HG03565 (cell line): ENCODE measurements around the gene RTCA.
"Not testable (repeated sequence)": the region's sequence is repeated elsewhere in the genome, so short reads cannot be mapped to it uniquely, and the experiment has no call there.

ENCODE experiments used
- ATAC-seq: cut with Tn5 transposase; IDR thresholded peaks from one replicate; pipeline ENCODE4 v1.9.1; 2021; ENCODE audit warnings: mild to moderate bottlenecking, moderate library complexity; ENCODE audit not compliant: unreplicated experiment

Gene RTCA

DNA sequence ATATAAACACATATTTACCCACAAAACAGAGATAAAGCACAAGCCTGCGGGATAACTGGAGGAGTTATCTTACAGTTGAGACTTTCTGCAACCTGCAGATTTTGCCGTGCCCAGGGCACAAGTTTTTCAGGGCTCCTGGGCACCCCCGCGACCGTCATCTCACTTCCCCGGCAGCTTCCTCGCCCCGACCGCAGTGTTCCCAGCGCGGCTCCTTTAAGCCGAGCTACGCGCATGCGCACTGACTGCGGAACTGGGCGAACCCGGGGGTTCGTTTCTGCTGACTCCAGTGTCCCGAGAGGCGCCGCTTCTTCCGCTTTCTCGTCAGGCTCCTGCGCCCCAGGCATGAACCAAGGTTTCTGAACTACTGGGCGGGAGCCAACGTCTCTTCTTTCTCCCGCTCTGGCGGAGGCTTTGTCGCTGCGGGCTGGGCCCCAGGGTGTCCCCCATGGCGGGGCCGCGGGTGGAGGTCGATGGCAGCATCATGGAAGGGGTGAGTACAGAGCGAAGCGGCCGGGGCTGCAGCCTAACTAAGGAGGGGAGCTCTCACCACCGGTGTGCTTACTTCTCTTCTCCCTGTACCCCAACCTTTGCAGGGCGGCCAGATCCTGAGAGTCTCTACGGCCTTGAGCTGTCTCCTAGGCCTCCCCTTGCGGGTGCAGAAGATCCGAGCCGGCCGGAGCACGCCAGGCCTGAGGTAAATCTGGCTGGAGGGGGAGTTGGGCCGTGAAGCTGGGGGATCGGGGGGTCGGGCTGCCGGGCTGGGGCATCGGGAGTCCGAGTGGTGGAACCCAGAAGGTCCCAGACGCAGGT lies at the start of gene RTCA:
TSS of gene RTCA (plus strand) at position 286 of the 810 bp plus-strand sequence. CDS start at position 446, 160 bp downstream.
- ATAC-seq = peak; percentile 98

DNA sequence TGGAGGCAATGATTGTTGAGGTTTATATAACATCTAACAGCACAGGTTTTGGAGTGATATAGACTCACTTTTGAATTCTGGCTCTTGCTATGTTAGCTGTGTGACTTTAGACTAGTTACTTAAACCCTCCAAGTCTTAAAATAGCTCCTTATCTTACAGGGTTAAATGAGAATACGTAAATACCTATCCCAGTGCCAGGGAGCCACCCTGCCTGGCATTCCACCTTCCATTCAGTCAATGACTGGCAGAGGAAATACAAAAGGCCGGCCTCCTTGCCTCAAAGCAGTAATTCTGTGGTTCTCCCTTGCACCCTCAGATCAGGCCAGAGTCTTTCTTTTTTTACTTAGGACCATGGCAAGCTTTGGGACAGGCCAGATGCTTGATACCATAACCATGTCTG lies 48.2 kb upstream of the RTCA start:
- no peak for ATAC-seq

GRCh38 chr1:100219457-100219856 lies 46.6 kb upstream of the RTCA start:
- no peak for ATAC-seq

- no peak for ATAC-seq
Measured at GRCh38 chr1:100219883-100220282, 46.1 kb upstream of the RTCA start.

DNA sequence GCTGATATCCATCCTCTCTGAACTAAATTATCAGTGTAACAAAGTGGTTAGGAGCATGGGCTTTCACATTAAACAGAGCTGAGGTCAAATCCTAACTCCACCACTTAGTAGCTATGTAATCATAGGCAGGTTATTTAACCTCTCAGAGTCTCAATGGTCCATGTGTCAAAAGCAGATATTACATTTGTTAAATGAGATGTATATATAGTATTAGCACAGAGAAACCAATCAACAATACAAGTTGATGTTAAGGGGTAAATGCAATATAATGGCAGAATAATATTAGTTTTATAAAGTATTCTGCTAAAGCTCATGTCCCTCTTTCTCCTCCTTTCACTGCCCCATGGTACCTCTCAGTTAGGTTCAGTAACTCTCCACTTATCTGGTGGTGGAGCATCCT lies 43.6 kb upstream of the RTCA start:
- no peak for ATAC-seq

DNA sequence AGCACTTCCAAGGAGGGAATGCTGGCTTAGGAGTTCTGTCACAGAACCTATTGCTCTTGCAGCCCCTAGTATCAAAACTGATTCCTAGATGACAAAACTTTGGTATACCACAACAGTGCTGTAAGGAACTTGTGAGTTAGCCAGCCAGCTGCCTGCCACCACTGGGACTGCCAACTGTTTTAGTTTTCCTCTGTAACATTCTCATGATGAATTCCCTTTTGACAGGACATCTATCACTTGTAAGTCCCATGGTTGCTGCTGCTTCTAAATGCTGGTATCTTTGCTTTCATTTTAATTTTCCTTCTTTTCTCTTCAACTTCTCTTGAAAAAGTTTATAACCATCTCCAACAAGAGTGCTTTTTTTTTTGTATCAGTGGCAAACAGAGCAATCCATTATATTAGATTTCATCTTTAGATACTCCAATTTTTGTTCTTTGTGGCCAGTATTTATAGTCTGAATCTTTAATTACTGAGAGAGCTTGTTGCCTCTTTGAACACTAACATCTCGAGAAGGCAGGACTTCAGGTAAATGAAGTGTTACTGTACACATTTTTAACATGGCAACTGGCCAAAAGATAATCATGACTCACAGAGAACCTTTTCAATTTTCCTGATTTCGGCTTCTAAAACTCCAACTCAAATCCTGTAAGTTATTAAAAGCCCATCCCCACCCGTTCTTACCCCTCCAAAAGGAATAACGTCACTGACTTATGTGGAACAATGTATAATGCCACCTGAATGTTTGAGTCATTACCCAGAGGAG lies 36.2 kb upstream of the RTCA start:
- no peak for ATAC-seq

DNA sequence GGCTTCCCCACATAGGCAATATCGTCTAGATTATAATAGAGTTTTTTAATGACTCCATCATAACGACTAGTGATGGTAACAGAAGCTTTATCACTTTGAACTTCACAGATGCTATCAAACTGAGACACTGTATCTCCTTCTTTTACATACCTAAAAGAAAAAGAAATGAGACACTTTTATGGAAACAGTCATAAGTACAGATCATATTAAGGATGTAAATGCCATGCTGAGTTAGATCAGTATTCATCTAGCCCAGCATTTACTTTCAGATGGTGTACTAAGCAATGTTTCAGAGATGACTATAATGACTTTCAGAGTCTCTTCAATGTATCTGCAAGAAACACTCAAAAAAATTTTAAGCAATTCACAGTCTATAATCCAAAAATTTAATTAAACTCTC lies 35.3 kb upstream of the RTCA start:
- ATAC-seq = peak; percentile 48

GRCh38 chr1:100231721-100232120 lies 34.3 kb upstream of the RTCA start:
- no peak for ATAC-seq

DNA sequence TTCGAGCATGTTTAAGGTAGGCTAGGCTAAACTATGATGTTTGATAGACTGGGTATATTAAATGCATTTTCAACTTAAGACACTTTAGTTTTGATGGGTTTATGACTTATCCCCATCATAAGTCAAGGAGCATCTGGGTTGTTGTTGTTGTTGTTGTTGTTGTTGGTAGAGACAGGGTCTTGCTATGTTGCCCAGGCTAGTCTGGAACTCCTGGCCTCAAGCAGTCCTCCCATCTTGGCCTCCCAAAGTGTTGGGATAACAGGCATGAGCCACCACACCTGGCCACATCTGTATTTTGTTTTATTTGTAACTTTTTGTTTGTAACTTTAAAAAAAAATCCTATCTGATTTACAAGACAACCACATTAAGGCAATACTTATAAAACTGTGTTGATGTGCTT lies 33.9 kb upstream of the RTCA start:
- no peak for ATAC-seq

DNA sequence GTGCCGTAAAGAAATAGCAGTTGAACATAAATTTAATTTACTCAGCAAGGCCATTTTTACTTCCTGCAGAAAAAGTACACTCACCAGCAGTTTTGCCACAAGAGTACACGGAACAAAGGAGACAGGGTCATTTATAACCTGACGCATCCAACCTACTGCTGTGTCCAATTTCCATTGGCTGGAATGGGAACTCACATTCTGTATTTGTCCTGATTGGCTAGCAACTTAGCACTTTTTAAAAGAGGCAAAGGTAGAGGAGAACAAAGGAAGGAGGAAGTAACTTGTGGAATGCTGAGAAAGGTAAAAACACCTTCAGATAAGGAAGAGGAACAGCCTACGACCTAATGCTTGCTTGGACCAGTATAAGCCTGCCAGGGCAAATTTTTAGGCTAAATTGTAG lies 32.5 kb upstream of the RTCA start:
- not testable (repeated sequence) for ATAC-seq

GRCh38 chr1:100234432-100234831 lies 31.6 kb upstream of the RTCA start:
- no peak for ATAC-seq

- ATAC-seq = no peak
Measured at GRCh38 chr1:100237091-100237490, 28.9 kb upstream of the RTCA start.

DNA sequence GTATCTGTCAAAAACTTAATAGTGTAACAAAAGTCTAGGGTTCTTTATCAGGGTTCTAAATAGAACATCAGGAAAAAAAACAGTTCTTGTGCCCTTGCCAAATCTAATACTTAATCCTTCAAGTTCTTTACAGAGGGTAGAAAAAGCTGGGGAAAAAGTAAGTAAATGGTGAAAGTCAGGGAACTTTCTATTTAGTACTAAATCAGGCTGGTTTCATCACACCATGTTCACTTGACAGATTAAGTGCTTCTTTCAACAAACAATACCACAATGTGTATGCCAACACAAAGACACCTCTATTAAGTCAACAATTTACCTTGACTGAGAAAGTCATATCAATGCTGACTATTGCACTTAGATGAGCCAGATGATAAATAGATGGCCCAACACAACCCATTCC lies 26.1 kb upstream of the RTCA start:
- ATAC-seq = no peak

- ATAC-seq = no peak
Measured at GRCh38 chr1:100240631-100241030, 25.4 kb upstream of the RTCA start.

- no peak for ATAC-seq
Measured at GRCh38 chr1:100246738-100247137, 19.3 kb upstream of the RTCA start.

DNA sequence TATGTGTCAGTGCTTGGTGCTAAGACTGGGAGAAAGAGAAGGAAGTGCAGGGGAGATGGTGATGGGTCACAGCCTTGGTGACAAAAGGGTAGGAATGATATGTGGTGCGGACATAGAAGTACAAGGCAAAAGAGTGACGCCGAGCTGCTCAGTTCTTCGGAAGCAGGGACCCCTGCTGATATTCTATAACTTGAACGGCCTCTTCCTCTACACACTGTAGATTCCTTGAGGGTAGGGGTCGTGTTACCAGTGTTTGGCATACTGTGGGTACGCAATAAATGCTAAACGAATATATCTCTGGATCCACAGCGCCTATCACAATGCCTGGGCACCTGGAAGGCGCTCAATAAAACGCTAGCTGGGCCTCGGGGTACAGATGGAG lies 16.9 kb upstream of the RTCA start:
- no peak for ATAC-seq

GRCh38 chr1:100249537-100250257 lies 16.3 kb upstream of the RTCA start, which contains the start of gene DBT:
TSS of gene DBT (minus strand) at chr1:100249834. CDS start at chr1:100249820, 14 bp downstream.
- peak; percentile 100 for ATAC-seq

DNA sequence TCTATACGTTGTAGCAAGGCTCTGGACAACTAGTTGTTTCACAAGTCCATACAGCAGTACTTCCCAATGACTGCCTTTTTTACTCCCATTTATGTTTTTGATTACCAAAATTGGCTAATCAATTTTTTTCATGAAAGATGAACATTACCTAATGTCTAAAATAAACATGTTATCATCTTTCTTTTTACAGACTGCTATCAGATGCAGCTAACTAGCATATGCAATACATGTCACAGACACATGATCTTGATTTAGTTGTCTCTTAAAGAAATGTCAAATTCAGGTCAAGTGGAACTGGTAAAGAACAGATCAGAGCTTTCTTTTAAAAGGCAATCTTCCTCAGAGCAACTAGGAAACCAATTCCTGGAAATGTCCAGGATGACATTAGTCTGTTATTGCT lies 15.8 kb upstream of the RTCA start:
- ATAC-seq = no peak

- no peak for ATAC-seq
Measured at GRCh38 chr1:100250807-100251206, 15.2 kb upstream of the RTCA start.

- ATAC-seq = no peak
Measured at GRCh38 chr1:100252901-100253300, 13.1 kb upstream of the RTCA start.

DNA sequence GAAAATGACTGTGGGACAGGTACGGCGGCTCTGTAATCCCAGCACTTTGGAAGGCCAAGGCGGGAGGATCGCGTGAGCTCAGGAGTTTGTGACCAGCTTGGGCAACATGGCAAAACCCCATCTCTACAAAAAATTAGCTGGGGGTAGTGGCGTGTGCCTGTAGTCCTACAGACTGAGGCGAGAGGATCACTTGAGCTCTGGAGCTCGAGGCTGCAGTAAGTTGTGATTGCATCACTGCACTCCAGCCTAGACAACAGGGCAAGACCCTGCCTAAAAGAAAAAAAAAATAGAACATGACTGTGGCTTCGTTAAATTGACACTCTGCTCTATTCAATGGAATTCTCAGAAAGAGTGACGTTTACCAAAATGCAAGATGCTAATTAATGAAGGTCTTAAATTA lies 12.5 kb upstream of the RTCA start:
- ATAC-seq = no peak
